ENCODE data around the gene C11orf65. TPM values are rescaled to one million over a fixed set of nuclear protein-coding genes. Genes with fewer than 3 reads are reported as not detected.
"Not testable (repeated sequence)": the region's sequence is repeated elsewhere in the genome, so short reads cannot be mapped to it uniquely, and the experiment has no call there.

Gene C11orf65
- polyA plus RNA-seq, 4 donors: 0.24 to 0.84 TPM; not detected in 2

GRCh38 chr11:108486331-108486730 is 19.0 kb upstream of the C11orf65 start:
- Histone ChIP-seq H3K9me3 (ENCODE audit: control insufficient read depth in 2 of 2, insufficient read depth in 1 of 2, low read depth in 1 of 2, low read length in 1 of 2) (no peaks in the 10 kb centered on the region), H3K27ac (ENCODE audit: low read depth in 1 of 3, low read length in 2 of 3) (no peak overlapping the region), H3K27me3 (ENCODE audit: control insufficient read depth in 3 of 3, insufficient read depth in 3 of 3, low read length in 3 of 3) (no peaks in the 10 kb centered on the region), H3K4me1 (ENCODE audit: control insufficient read depth in 3 of 3, insufficient read depth in 2 of 3, low read depth in 1 of 3, low read length in 2 of 3) (no peaks in the 10 kb centered on the region), H3K4me3 (ENCODE audit: low read depth in 1 of 3, low read length in 3 of 3) (no peak overlapping the region), H3K36me3 (ENCODE audit: control insufficient read depth in 3 of 3, insufficient read depth in 2 of 3, low read depth in 1 of 3, low read length in 3 of 3) (peaks cover 1 to 19% (median 4%) of the 10 kb centered on the region in 3 donors)
- no peak for DNase-seq
- WGBS, 3 donors: 94 to 99% (median 97%) methylated on average over 3 of the region's 3 CpGs
- no peak for FAIRE-seq

GRCh38 chr11:108483163-108483562 is 15.8 kb upstream of the C11orf65 start:
- peaks cover 1 to 9% (median 2%) of the 10 kb centered on the region in 3 donors for H3K36me3 ChIP-seq (ENCODE audit: control insufficient read depth in 3 of 3, insufficient read depth in 2 of 3, low read depth in 1 of 3, low read length in 3 of 3)
- no peak overlapping the region for H3K27ac ChIP-seq (ENCODE audit: low read depth in 1 of 3, low read length in 2 of 3)
- H3K4me3 ChIP-seq (ENCODE audit: low read depth in 1 of 3, low read length in 3 of 3): no peak overlapping the region
- no peaks in the 10 kb centered on the region for H3K4me1 ChIP-seq (ENCODE audit: control insufficient read depth in 3 of 3, insufficient read depth in 2 of 3, low read depth in 1 of 3, low read length in 2 of 3)
- DNase-seq (no peak), FAIRE-seq (no peak)
- no peaks in the 10 kb centered on the region for H3K27me3 ChIP-seq (ENCODE audit: control insufficient read depth in 3 of 3, insufficient read depth in 3 of 3, low read length in 3 of 3)
- no peaks in the 10 kb centered on the region for H3K9me3 ChIP-seq (ENCODE audit: control insufficient read depth in 2 of 2, insufficient read depth in 1 of 2, low read depth in 1 of 2, low read length in 1 of 2)

- 70 to 76% (median 75%) methylated on average over 11 of the region's 11 CpGs for WGBS, 3 donors
- peaks cover 0 to 10% (median 5%) of the 10 kb centered on the region in 3 donors for H3K36me3 ChIP-seq (ENCODE audit: control insufficient read depth in 3 of 3, insufficient read depth in 2 of 3, low read depth in 1 of 3, low read length in 3 of 3)
- H3K27ac ChIP-seq (ENCODE audit: low read depth in 1 of 3, low read length in 2 of 3): peak overlapping the region in 1 of 3 donors; percentile 52
- no peaks in the 10 kb centered on the region for H3K27me3 ChIP-seq (ENCODE audit: control insufficient read depth in 3 of 3, insufficient read depth in 3 of 3, low read length in 3 of 3)
- no peaks in the 10 kb centered on the region for H3K9me3 ChIP-seq (ENCODE audit: control insufficient read depth in 2 of 2, insufficient read depth in 1 of 2, low read depth in 1 of 2, low read length in 1 of 2)
- H3K4me3 ChIP-seq (ENCODE audit: low read depth in 1 of 3, low read length in 3 of 3): peak overlapping the region in 1 of 3 donors; percentile 11
- H3K4me1 ChIP-seq (ENCODE audit: control insufficient read depth in 3 of 3, insufficient read depth in 2 of 3, low read depth in 1 of 3, low read length in 2 of 3): no peaks in the 10 kb centered on the region
- no peak for FAIRE-seq
- DNase-seq: peak in 1 of 2 donors; percentile 37
These were observed 7.5 kb upstream of the C11orf65 start for GRCh38 chr11:108474664-108475463.

DNA sequence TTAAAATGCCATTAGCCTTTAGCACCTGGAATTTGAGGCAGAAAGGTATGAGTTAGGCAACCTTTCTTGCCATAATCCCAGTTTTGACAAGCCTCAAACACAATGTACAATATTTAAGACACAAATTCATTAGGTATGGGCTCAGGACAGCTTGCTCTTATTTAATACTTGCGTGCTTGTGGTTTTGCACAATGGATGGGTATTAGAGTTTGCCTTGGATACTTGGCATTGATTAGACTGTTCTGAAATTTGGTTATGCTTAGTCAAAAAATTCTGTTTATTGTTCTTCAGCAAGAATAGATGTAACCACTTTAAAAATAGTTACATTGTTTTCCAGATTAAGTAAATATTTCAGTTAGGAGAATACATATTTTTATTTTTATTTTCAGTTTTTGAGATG is 5.4 kb upstream of the C11orf65 start:
- FAIRE-seq: no peak
- H3K27me3 ChIP-seq (ENCODE audit: control insufficient read depth in 3 of 3, insufficient read depth in 3 of 3, low read length in 3 of 3): no peaks in the 10 kb centered on the region
- H3K4me1 ChIP-seq (ENCODE audit: control insufficient read depth in 3 of 3, insufficient read depth in 2 of 3, low read depth in 1 of 3, low read length in 2 of 3): peaks cover 0 to 2% (median 1%) of the 10 kb centered on the region in 3 donors
- H3K9me3 ChIP-seq (ENCODE audit: control insufficient read depth in 2 of 2, insufficient read depth in 1 of 2, low read depth in 1 of 2, low read length in 1 of 2): no peaks in the 10 kb centered on the region
- no peak overlapping the region for H3K4me3 ChIP-seq (ENCODE audit: low read depth in 1 of 3, low read length in 3 of 3)
- WGBS, 3 donors: 95 to 98% (median 97%) methylated on average over 1 of the region's 1 CpG
- H3K36me3 ChIP-seq (ENCODE audit: control insufficient read depth in 3 of 3, insufficient read depth in 2 of 3, low read depth in 1 of 3, low read length in 3 of 3): peaks cover 0 to 10% (median 3%) of the 10 kb centered on the region in 3 donors
- DNase-seq: no peak
- no peak overlapping the region for H3K27ac ChIP-seq (ENCODE audit: low read depth in 1 of 3, low read length in 2 of 3)

GRCh38 chr11:108468478-108468864 is 1.1 kb upstream of the C11orf65 start:
- no peak overlapping the region for H3K4me3 ChIP-seq (ENCODE audit: low read depth in 1 of 3, low read length in 3 of 3)

GRCh38 chr11:108466405-108466804 is 924 bp downstream of the C11orf65 start:
- peak overlapping the region in 2 of 3 donors; percentile 75 to 80 for H3K4me3 ChIP-seq (ENCODE audit: low read depth in 1 of 3, low read length in 3 of 3)
- H3K36me3 ChIP-seq (ENCODE audit: control insufficient read depth in 3 of 3, insufficient read depth in 2 of 3, low read depth in 1 of 3, low read length in 3 of 3): no peaks in the 10 kb centered on the region
- peaks cover 0 to 2% (median 2%) of the 10 kb centered on the region in 3 donors for H3K4me1 ChIP-seq (ENCODE audit: control insufficient read depth in 3 of 3, insufficient read depth in 2 of 3, low read depth in 1 of 3, low read length in 2 of 3)
- H3K9me3 ChIP-seq (ENCODE audit: control insufficient read depth in 2 of 2, insufficient read depth in 1 of 2, low read depth in 1 of 2, low read length in 1 of 2): no peaks in the 10 kb centered on the region
- no peaks in the 10 kb centered on the region for H3K27me3 ChIP-seq (ENCODE audit: control insufficient read depth in 3 of 3, insufficient read depth in 3 of 3, low read length in 3 of 3)
- no peak for DNase-seq
- FAIRE-seq: no peak
- peak overlapping the region; percentile 92 to 100 (median 99) for H3K27ac ChIP-seq (ENCODE audit: low read depth in 1 of 3, low read length in 2 of 3)
- 32 to 46% (median 38%) methylated on average over 7 of the region's 7 CpGs for WGBS, 3 donors

More at GRCh38 chr11:108468478-108468864, 1.1 kb upstream of the C11orf65 start:
- no peak for DNase-seq
- WGBS, 3 donors: 63 to 86% (median 79%) methylated on average over 1 of the region's 1 CpG
- Histone ChIP-seq H3K9me3 (ENCODE audit: control insufficient read depth in 2 of 2, insufficient read depth in 1 of 2, low read depth in 1 of 2, low read length in 1 of 2) (no peaks in the 10 kb centered on the region), H3K36me3 (ENCODE audit: control insufficient read depth in 3 of 3, insufficient read depth in 2 of 3, low read depth in 1 of 3, low read length in 3 of 3) (no peaks in the 10 kb centered on the region), H3K27ac (ENCODE audit: low read depth in 1 of 3, low read length in 2 of 3) (no peak overlapping the region), H3K27me3 (ENCODE audit: control insufficient read depth in 3 of 3, insufficient read depth in 3 of 3, low read length in 3 of 3) (no peaks in the 10 kb centered on the region), H3K4me1 (ENCODE audit: control insufficient read depth in 3 of 3, insufficient read depth in 2 of 3, low read depth in 1 of 3, low read length in 2 of 3) (peaks cover 0 to 2% (median 2%) of the 10 kb centered on the region in 3 donors)
- no peak for FAIRE-seq

DNA sequence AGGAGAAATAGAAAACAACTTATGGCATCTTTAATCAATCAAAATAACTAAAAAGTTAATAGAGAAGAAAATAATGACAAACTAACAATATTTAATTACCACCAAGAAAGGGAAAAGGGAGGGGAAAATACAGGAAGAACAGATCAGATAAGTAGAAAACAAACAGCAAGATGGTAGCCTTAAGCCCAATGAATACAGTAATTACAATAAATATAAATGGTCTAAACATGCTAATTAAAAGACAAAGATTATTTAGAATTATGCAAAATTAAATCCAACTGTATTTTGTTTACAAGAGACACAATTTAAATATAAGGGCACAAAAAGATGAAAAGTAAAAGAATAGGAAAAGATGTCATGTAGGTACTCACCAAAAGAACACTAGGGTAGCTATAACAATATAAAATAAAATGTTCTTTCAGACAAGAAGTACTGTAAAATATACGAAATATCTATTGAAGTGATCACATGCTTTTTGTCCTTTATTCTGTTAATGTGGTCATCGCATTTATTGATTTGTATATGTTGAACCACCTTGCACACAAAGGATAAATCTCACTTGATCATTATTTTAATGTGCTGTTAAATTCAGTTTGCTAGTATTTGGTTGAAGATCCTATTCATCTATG is 14.0 kb downstream of the C11orf65 start:
- H3K36me3 ChIP-seq (ENCODE audit: control insufficient read depth in 3 of 3, insufficient read depth in 2 of 3, low read depth in 1 of 3, low read length in 3 of 3): no peaks in the 10 kb centered on the region
- FAIRE-seq (no peak), DNase-seq (no peak)
- 90 to 93% (median 90%) methylated on average over 2 of the region's 2 CpGs for WGBS, 3 donors
- H3K9me3 ChIP-seq (ENCODE audit: control insufficient read depth in 2 of 2, insufficient read depth in 1 of 2, low read depth in 1 of 2, low read length in 1 of 2): no peaks in the 10 kb centered on the region
- no peaks in the 10 kb centered on the region for H3K4me1 ChIP-seq (ENCODE audit: control insufficient read depth in 3 of 3, insufficient read depth in 2 of 3, low read depth in 1 of 3, low read length in 2 of 3)
- no peaks in the 10 kb centered on the region for H3K27me3 ChIP-seq (ENCODE audit: control insufficient read depth in 3 of 3, insufficient read depth in 3 of 3, low read length in 3 of 3)
- H3K4me3 ChIP-seq (ENCODE audit: low read depth in 1 of 3, low read length in 3 of 3): no peak overlapping the region
- no peak overlapping the region for H3K27ac ChIP-seq (ENCODE audit: low read depth in 1 of 3, low read length in 2 of 3)

- WGBS, 3 donors: 92 to 96% (median 94%) methylated on average over 4 of the region's 4 CpGs
- H3K4me3 ChIP-seq (ENCODE audit: low read depth in 1 of 3, low read length in 3 of 3); DNase-seq; FAIRE-seq; H3K27me3 ChIP-seq (ENCODE audit: control insufficient read depth in 3 of 3, insufficient read depth in 3 of 3, low read length in 3 of 3); H3K36me3 ChIP-seq (ENCODE audit: control insufficient read depth in 3 of 3, insufficient read depth in 2 of 3, low read depth in 1 of 3, low read length in 3 of 3); H3K4me1 ChIP-seq (ENCODE audit: control insufficient read depth in 3 of 3, insufficient read depth in 2 of 3, low read depth in 1 of 3, low read length in 2 of 3); H3K27ac ChIP-seq (ENCODE audit: low read depth in 1 of 3, low read length in 2 of 3): not testable (repeated sequence)
- H3K9me3 ChIP-seq (ENCODE audit: control insufficient read depth in 2 of 2, insufficient read depth in 1 of 2, low read depth in 1 of 2, low read length in 1 of 2): peaks cover 0 to 22% of the 10 kb centered on the region in 2 donors
These were observed 25.9 kb downstream of the C11orf65 start for GRCh38 chr11:108441445-108441844.

All from small intestine (tissue), 7 donors.